K562 (cell line): ENCODE data around the gene GEN1. TPM values are rescaled to one million over a fixed set of nuclear protein-coding genes. Genes with fewer than 3 reads are reported as not detected.
A peak's percentile ranks its signal among the peaks of the same experiment; 100 is the strongest.

Experiments
- DNMT1 ChIP-seq: fragments of 450-650 bp; IDR thresholded peaks from 2 replicates; pipeline ENCODE4 v1.6.1; 2016; ENCODE audit warnings: antibody characterized with exemption, mild to moderate bottlenecking
- KDM4B ChIP-seq, 2 experiments: fragments of 450-650 bp in 1 of 2; sonication (generic) in 1 of 2; IDR thresholded peaks; 2 replicates each; pipeline ENCODE4 v1.6.1; 2016 to 2017; ENCODE audit warnings: borderline replicate concordance in 2 of 2, antibody characterized with exemption in 1 of 2, low read depth in 1 of 2, mild to moderate bottlenecking in 1 of 2
- MIER1 ChIP-seq: fragments of 450-650 bp; IDR thresholded peaks from 2 replicates; pipeline ENCODE4 v1.6.1; 2016; ENCODE audit warnings: antibody characterized with exemption, mild to moderate bottlenecking, low read depth
- POLR3A ChIP-seq: IDR thresholded peaks from 2 replicates; pipeline ENCODE4 v1.6.1; 2011; ENCODE audit warnings: borderline replicate concordance, mild to moderate bottlenecking, moderate library complexity; ENCODE audit not compliant: insufficient read length, insufficient read depth; ENCODE audit errors: extremely low read depth
- RB1 ChIP-seq: fragments of 450-650 bp; IDR thresholded peaks from 2 replicates; pipeline ENCODE4 v1.6.1; 2017; ENCODE audit warnings: low read depth, mild to moderate bottlenecking
- SMC3 ChIP-seq: conservative IDR thresholded peaks from 2 replicates; pipeline ENCODE4 v1.6.1; 2011; ENCODE audit warnings: low read depth, low read length, improper control_type of control experiment; ENCODE audit not compliant: insufficient read depth
- ZNF263 ChIP-seq: sonication (generic); formaldehyde crosslinking; IDR thresholded peaks from 2 replicates; pipeline ENCODE4 v1.8.0; 2022; ENCODE audit warnings: mild to moderate bottlenecking, missing genetic modification reagents, borderline replicate concordance
- polyA plus RNA-seq, 8 experiments: library from polyadenylated mRNA; depleted of rRNA in 4 of 8; stranded (reverse) in 5 of 8; unstranded in 3 of 8; fragments of >200 nt; fragmentation: Nextera tagmentation in 2 of 8; fragmentation: Illumina TruSeq in 1 of 8; extraction: Ambion mirVana in 2 of 8; extraction: Trizol in 1 of 8; gene quantifications; 2 replicates each; pipeline versions ENCODE4 v1.2.1 to v1.2.3, GENCODE V29; 2011 to 2014; ENCODE audit warnings: inconsistent platforms in 1 of 8, missing spikeins in 1 of 8
- total RNA-seq, 7 experiments: library from RNA; depleted of rRNA in 6 of 7; stranded (reverse); fragments of >200 nt in 6 of 7; fragmentation: Illumina TruSeq in 2 of 7; extraction: Trizol in 2 of 7; gene quantifications; 2 replicates each; pipeline versions ENCODE4 v1.2.1 to v1.2.3, GENCODE V29; 2011 to 2021; ENCODE audit warnings: low replicate concordance in 1 of 7
- TF ChIP-seq, protein P1 (sequence below): fragments of 450-650 bp; IDR thresholded peaks from 2 replicates; pipeline ENCODE4 v1.6.1; 2017; ENCODE audit warnings: antibody characterized with exemption
- TF ChIP-seq, protein P2 (sequence below): fragments of 450-650 bp; IDR thresholded peaks from 2 replicates; pipeline ENCODE4 v1.6.1; 2016; ENCODE audit warnings: borderline replicate concordance
- TF ChIP-seq, protein P3 (sequence below): sonication (generic); formaldehyde crosslinking; IDR thresholded peaks from 2 replicates; pipeline ENCODE4 v1.8.0; 2022; ENCODE audit warnings: mild to moderate bottlenecking, missing genetic modification reagents

GEN1 gene
- total and polyA plus RNA-seq, 9 of the 15 experiments (the other 6 are each of a cell fraction or from before 2014, with no cell fraction given), result 8.6 to 39.7 (median 24.5) TPM

DNA sequence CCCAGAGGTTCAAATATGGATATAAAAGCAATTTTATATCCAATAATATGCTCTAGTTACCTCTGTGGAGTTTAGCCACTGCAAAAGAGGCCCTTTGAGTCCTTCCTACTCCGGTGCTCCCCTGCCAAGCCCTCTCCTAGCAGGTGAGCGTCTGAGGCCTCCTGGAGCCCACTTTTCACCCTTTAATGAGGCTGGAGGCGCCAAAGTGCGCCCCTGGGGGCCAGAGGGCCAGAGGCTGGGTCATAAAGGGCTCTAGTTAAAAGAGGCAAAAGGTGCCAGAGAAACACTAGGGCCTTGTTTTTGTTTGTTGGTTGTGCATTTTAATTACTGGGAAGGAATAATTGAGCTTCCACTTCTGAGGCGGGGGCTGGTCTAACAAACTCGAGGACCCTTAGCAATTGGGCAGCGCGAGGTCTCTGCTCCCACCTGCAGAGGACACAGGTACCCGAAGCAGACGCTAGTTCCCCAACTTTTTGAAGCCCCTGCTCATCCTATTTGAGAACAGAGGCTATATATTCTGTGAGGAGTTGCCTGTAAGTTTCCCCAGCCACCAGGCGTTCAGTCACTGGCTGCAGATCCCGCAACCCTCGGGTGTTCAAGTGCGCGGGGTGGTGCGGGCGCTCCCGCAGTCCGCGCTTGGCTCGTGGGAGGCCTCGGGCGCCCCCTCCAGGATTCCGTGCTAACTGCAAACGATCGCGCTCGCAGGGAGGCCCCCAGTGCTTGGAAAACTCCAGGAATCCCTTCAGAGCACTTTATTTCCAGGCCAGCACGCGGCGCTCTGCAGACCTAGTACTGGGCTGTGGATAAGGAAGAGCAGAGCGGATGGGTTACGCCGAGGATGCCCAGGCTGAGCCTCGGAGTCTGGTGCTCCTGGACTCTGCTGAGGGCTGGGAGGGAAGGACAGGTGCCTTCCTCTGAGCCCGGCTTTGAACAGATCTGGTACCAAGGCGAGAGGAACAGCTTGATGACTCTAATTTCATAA, 76.4 kb downstream of the GEN1 start (continued):
- TF ChIP-seq, protein P1, sequence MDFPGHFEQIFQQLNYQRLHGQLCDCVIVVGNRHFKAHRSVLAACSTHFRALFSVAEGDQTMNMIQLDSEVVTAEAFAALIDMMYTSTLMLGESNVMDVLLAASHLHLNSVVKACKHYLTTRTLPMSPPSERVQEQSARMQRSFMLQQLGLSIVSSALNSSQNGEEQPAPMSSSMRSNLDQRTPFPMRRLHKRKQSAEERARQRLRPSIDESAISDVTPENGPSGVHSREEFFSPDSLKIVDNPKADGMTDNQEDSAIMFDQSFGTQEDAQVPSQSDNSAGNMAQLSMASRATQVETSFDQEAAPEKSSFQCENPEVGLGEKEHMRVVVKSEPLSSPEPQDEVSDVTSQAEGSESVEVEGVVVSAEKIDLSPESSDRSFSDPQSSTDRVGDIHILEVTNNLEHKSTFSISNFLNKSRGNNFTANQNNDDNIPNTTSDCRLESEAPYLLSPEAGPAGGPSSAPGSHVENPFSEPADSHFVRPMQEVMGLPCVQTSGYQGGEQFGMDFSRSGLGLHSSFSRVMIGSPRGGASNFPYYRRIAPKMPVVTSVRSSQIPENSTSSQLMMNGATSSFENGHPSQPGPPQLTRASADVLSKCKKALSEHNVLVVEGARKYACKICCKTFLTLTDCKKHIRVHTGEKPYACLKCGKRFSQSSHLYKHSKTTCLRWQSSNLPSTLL, result no peak
- TF ChIP-seq KDM4B (IDR thresholded peaks at IDR 0.05; ENCODE audit: borderline replicate concordance in 2 of 2, low read depth in 1 of 2), result no peak
- TF ChIP-seq, protein P2, sequence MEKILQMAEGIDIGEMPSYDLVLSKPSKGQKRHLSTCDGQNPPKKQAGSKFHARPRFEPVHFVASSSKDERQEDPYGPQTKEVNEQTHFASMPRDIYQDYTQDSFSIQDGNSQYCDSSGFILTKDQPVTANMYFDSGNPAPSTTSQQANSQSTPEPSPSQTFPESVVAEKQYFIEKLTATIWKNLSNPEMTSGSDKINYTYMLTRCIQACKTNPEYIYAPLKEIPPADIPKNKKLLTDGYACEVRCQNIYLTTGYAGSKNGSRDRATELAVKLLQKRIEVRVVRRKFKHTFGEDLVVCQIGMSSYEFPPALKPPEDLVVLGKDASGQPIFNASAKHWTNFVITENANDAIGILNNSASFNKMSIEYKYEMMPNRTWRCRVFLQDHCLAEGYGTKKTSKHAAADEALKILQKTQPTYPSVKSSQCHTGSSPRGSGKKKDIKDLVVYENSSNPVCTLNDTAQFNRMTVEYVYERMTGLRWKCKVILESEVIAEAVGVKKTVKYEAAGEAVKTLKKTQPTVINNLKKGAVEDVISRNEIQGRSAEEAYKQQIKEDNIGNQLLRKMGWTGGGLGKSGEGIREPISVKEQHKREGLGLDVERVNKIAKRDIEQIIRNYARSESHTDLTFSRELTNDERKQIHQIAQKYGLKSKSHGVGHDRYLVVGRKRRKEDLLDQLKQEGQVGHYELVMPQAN, result no peak
- TF ChIP-seq MIER1, result no peak
- no peak for TF ChIP-seq POLR3A
- TF ChIP-seq, protein P3, sequence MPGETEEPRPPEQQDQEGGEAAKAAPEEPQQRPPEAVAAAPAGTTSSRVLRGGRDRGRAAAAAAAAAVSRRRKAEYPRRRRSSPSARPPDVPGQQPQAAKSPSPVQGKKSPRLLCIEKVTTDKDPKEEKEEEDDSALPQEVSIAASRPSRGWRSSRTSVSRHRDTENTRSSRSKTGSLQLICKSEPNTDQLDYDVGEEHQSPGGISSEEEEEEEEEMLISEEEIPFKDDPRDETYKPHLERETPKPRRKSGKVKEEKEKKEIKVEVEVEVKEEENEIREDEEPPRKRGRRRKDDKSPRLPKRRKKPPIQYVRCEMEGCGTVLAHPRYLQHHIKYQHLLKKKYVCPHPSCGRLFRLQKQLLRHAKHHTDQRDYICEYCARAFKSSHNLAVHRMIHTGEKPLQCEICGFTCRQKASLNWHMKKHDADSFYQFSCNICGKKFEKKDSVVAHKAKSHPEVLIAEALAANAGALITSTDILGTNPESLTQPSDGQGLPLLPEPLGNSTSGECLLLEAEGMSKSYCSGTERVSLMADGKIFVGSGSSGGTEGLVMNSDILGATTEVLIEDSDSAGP, result no peak
- TF ChIP-seq ZNF263 (CRISPR knock-in tag), result no peak
- no peak for TF ChIP-seq DNMT1
- TF ChIP-seq SMC3, result peak; percentile 42; the same call in 1 of the 2 replicates
- peak; percentile 56 for TF ChIP-seq RB1
